ENCODE results near the gene SPATC1L.
"Not testable (repeated sequence)": the region's sequence is repeated elsewhere in the genome, so short reads cannot be mapped to it uniquely, and the experiment has no call there.

Gene SPATC1L

DNA sequence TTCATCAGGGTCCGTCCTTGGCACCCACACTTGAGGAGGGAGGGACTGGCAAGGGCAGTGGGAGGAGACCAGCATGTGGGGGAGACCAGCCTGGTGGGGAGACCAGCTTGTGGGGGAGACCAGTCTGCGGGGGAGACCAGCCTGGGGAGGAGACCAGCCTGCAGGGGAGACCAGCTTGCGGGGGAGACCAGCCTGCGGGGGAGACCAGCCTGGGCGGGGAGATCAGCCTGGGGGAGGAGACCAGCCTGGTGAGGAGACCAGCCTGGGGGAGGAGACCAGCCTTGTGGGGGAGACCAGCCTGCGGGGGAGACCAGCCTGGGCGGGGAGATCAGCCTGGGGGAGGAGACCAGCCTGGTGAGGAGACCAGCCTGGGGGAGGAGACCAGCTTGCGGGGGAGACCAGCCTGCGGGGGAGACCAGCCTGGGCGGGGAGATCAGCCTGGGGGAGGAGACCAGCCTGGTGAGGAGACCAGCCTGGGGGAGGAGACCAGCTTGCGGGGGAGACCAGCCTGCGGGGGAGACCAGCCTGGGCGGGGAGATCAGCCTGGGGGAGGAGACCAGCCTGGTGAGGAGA is 836 bp downstream of the SPATC1L start:
- DNase-seq (ENCODE audit: low spot score) = not testable (repeated sequence)

- DNase-seq (ENCODE audit: low spot score) = no peak
Measured at GRCh38 chr21:46182548-46183336, 1.5 kb downstream of the SPATC1L start.

- no peak for DNase-seq (ENCODE audit: low spot score)
Measured at GRCh38 chr21:46181953-46182547, 2.2 kb downstream of the SPATC1L start.

GRCh38 chr21:46181436-46181835 is 2.8 kb downstream of the SPATC1L start:
- DNase-seq (ENCODE audit: low spot score) = no peak

DNA sequence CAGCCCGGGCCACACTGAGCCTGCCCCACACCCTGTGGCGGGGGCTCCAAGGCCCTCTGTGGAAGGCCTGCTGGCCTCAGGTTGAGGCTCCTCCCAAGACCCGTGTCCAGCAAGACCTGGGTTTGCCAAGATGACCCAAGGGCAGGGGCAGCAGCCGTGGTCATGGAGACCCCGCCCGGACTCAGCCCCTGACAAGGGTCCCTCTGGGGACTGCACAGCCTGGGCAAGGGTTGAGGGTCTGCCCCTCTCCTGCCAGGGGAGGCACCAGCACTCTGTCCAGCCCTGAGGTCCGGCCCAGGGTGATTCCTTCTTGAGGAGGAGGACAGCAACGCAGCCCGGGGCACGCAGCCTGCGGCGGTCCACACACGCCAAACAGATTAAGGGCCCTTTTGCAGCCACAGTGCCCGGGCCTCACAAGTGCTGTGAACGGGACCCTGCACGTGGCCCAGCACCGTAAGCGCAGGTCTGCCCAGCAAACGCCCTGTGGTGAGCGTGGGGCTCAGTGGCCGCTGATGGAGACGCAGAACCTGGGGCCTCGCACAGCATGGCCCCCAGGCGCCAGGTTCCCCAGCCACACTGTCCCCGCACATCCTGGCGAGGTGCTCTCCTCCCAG is 3.4 kb downstream of the SPATC1L start:
- no peak for DNase-seq (ENCODE audit: low spot score)

DNA sequence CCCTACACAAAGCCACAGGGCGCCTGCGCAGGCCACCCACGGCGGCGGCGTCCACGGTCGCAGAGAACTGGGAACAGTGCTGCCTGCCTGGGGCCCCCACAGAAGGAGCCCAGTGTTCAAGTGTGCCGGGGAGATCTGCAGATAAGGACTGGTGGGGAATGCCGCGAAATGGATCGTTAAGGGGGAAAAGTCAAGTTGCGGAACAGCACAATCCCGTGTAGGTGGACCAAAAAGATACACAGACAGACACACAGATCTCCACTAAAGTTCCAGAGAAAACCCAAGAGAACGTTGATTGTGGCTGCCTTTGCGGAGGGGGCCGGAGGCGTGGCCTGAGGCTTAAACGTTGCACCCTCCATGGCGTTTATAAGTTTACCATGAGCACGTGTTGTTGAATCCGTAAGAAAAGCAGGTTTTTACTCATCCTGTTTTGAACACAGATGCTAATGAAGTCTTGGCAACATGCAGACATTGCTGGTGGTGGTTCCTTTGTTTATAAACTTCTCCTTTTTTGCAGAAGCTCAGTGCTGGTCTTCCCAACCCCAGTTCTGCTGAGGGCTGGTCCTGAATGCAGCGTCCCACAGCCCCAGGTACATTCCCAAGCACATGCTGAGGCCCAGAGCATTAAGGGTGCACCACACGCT is 4.1 kb downstream of the SPATC1L start:
- DNase-seq (ENCODE audit: low spot score) = no peak

- no peak for DNase-seq (ENCODE audit: low spot score)
Measured at GRCh38 chr21:46179708-46180078, 4.6 kb downstream of the SPATC1L start.

DNA sequence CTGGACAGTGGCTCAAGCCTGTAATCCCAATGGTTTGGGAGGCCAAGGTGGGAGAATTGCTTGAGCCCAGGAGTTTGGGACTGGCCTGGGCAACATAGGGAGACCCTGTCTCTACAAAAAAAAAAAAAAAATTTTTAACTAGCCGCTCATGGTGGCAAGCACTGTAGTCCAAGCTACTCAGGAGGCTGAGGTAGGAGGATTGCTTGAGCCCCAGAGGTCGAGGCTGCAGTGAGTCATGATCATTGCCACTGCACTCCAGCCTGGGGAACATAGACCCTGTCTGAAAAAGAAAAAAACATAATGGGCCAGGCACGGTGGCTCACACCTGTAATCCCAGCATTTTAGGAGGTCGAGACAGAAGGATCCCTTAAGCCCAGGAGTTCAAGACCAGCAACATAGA is 5.3 kb downstream of the SPATC1L start:
- DNase-seq (ENCODE audit: low spot score) = no peak

GRCh38 chr21:46176443-46177129 is 7.7 kb downstream of the SPATC1L start:
- DNase-seq (ENCODE audit: low spot score) = not testable (repeated sequence)

GRCh38 chr21:46173573-46173972 is 10.7 kb downstream of the SPATC1L start:
- DNase-seq (ENCODE audit: low spot score) = no peak

DNA sequence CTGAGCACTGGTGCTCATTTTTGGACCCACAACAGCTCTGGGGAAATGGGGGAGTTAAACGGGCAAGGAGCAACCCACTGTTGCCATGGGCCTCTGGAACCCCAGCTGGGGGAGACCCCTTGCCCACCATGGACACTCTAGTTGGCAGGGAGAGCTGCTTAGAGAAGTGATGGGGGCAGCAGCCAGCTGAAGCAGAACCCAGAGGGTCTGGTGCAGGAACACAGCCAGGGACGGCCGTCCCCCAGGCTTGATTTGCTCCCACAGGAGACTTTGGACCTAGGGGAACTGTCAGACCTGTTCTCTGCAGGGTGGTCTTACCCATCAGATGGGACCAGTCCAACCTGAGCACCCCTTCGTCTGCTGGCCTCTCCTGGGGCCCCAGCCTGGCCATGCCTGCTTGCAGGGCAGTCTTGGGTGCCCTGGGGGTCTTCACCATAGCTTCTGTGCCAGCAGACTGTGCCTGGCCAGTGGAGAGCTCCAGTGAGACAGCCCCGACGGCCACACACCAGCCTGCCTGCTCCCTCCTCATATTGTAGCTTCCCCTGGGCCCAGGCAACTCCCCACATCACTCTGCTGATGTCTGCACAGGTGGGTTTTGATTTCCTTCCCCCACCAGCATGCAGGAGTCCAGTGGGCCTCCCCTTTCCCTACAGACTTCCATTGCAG is 11.3 kb downstream of the SPATC1L start:
- DNase-seq (ENCODE audit: low spot score) = no peak

GRCh38 chr21:46171996-46172862 is 12.0 kb downstream of the SPATC1L start:
- no peak for DNase-seq (ENCODE audit: low spot score)

DNA sequence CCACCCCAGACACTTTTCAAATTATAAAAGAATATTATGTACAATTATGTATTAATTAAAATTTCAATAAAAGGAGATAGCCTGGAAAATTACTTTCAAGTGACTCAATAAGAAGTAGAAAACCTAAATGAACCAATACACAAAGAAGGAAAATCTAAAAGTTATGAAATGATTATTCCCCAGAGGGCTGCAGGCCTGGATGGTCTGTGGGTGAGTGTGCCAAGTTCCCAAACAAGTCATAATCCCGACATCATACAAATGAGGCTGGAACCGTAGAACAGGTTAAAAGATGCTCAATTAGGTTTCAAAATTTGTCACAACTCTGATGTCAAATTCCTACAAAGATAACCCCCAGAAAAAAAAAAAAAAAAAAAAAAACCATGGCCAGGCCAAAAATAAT is 12.7 kb downstream of the SPATC1L start:
- no peak for DNase-seq (ENCODE audit: low spot score)

DNA sequence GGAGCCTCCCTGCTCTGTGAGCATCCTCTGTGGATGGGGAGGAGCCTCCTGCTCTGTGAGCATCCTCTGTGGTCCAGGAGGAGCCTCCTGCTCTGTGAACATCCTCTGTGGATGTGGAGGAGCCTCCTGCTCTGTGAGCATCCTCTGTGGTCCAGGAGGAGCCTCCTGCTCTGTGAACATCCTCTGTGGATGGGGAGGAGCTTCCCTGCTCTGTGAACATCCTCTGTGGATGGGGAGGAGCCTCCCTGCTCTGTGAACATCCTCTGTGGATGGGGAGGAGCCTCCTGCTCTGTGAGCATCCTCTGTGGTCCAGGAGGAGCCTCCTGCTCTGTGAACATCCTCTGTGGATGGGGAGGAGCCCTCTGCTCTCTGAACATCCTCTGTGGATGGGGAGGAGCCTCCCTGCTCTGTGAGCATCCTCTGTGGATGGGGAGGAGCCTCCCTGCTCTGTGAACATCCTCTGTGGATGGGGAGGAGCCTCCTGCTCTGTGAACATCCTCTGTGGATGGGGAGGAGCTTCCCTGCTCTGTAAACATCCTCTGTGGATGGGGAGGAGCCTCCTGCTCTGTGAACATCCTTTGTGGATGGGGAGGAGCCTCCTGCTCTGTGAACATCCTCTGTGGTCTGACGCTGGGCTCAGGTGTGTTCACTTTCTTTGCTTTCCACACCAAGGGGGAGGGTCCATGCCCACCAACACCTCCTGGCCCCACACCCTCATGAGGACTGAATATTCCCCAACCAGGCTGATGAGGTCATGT is 13.6 kb downstream of the SPATC1L start:
- not testable (repeated sequence) for DNase-seq (ENCODE audit: low spot score)

DNA sequence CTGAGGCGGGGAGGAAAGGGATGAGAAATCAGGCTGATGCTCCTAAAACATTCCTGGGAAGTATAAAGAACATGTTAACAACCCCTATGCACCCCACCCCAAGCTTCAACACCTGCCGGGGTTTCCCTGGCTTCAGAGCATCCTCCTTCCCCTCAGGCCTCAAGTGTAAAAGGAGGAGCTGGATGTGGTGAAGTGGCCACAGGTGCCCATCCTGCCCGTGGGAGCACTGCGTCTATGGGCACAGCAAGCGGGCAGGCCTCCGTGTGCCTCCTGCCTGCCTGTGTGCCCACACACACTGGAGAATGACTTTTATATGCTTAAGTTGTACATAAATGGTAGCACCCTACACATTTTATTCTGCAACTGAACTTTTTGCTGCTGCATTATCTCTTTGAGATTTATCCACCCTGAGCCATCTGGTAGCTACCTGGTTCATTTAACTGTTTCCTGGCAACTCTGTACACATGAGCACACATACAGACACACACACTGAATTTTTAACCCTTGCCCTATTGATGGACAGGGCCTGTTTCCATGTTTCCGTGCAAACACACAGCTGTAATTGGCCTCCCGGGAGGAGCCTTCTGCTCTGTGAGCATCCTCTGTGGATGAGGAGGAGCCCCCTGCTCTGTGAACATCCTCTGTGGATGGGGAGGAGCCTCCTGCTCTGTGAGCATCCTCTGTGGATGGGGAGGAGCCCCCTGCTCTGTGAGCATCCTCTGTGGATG is 15.4 kb downstream of the SPATC1L start:
- DNase-seq (ENCODE audit: low spot score) = no peak

DNA sequence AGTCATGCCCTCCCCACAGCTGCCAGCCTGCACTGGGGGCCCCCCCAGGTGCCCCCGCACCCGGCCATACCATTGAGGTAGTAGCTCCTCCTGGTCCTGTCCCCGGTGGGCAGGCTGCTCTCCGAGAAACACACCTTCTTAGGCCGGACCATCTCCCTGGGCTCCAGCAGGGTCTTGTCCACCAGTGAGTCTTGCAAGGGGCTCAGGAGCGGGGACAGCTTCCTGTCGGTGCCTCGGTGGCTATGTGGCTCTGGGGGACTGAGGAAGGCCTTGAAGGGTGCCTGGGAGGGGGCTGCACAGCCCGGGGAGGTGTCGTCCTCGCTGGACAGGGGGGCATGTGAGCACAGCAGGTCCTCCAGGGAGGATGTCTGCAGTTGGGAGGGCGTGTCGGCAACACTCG is 16.0 kb downstream of the SPATC1L start:
- no peak for DNase-seq (ENCODE audit: low spot score)

GRCh38 chr21:46165098-46165497 is 19.2 kb downstream of the SPATC1L start:
- DNase-seq (ENCODE audit: low spot score) = no peak

DNA sequence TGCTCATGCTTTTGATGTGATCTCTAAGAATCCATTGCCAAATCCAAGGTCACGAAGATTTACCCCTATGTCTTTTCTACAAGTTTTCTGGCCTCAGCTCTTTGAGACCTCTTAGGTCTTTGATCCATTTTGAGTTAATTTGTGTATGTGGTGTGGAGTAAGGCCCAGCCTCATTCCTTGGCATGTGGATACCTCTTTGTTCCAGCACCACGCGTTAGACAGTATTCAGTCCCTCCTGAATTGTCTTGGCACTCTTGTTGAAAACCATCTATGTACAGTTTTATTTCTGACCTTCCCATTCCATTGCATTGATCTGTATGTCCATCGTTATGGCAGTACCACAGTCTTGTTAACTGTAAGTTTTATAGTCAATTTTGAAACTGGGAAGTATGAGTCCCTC is 20.9 kb downstream of the SPATC1L start:
- no peak for DNase-seq (ENCODE audit: low spot score)
